ENCODE results near the gene TANC1.

- TF ChIP-seq CTCF (IDR thresholded peaks at IDR 0.05) (no peak), POLR2AphosphoS5 (IDR thresholded peaks at IDR 0.05) (no peak), EP300 (IDR thresholded peaks at IDR 0.05) (no peak)
Measured at GRCh38 chr2:158993721-158994587, 25.5 kb downstream of the TANC1 start.

Data from sigmoid colon (tissue), 4 donors.